Measurements from ENCODE around the gene OBSCN. TPM values are rescaled to one million over a fixed set of nuclear protein-coding genes. Genes with fewer than 3 reads are reported as not detected.

Gene OBSCN
- total RNA-seq, 1 donor: 13.0 TPM

DNA sequence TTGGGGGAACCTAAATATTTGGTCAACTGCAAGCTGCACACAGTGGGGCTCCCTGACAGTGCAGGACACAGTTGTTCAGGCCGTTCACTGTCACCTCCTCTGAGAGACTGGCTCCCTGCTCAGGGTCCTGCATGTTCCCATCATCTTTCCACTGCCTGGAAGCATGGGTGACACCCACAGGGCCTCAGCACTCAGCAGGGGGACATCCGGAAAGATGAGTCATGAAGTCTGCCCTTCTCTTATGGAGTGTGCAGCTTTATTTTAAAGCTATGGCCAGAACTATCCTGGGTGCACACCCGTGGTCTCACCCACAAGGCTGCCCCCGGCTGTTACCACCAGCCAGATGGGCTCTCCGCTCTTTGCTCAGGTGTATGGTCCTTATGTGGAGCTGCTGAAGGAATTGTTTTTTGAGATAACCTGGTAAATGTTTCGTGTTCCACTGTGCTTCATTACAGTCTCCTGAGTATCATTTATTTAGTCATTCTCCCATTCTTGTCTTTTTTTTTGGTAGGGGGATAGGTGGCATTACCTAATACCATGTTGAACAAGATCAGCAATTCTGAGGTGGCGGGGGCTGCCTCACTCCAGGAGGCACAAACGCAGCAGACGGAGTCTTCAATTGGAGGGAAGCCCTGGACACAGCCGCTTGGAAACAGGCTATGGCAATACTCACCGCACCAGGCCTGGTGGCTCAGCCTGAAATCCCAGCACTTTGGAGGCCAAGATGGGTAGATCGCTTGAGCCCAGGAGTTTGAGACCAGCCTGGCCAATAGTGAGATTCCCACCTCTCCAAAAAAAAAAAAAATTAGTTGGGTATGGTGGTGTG, 184.5 kb downstream of the OBSCN start:
- TF ChIP-seq CTCF (IDR thresholded peaks at IDR 0.05; ENCODE audit: insufficient read depth, low read depth, low read length): no peak
- no peak overlapping the region for H3K4me3 ChIP-seq (ENCODE audit: low read depth, low read length)
- DNase-seq (ENCODE audit: low read depth): no peak

GRCh38 chr1:228393268-228393701, 185.4 kb downstream of the OBSCN start:
- H3K4me3 ChIP-seq (ENCODE audit: low read depth, low read length): no peak overlapping the region
- peak; percentile 72 for TF ChIP-seq CTCF (IDR thresholded peaks at IDR 0.05; ENCODE audit: insufficient read depth, low read depth, low read length)
- DNase-seq (ENCODE audit: low read depth): peak; percentile 69

DNA sequence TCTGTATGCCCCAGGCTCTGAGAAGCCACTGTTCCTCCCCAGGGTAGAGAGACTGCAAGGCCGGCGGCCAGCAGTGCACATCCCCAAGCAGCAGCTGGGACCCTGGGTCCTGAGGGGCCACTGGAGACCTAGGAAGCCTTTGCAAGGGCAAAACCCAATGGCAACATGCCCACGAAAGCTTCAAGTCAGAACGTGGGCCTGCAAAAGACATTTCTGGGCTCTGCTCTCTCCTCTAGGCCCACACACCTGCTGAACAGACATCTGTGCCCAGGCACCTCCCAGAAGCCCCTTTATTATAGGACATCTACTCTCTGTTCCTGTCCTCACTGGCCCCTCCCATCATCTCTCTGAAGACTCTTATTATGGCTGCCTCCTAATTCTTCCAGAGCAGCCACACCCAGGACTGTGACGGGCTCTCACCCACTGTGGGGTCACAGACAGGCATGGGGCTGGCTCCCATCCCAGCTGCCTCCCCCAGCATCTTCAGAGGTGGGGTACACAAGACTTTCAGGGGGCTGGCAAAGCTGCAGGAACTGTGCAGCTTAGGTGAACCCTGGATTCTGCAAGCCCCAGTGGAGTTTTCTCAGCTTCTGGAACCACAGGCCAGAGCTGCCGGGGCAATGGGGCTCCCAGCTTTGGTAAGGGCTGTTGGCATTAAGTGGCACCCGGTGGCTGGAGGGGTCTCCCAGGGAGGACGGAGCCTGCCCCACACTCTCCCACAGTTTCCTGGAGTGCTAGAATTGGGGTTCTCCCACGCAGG, 186.1 kb downstream of the OBSCN start:
- TF ChIP-seq CTCF (IDR thresholded peaks at IDR 0.05; ENCODE audit: insufficient read depth, low read depth, low read length): no peak
- no peak overlapping the region for H3K4me3 ChIP-seq (ENCODE audit: low read depth, low read length)
- DNase-seq (ENCODE audit: low read depth): no peak

GRCh38 chr1:228394571-228395394, 186.9 kb downstream of the OBSCN start:
- H3K4me3 ChIP-seq (ENCODE audit: low read depth, low read length): no peak overlapping the region
- DNase-seq (ENCODE audit: low read depth): no peak
- TF ChIP-seq CTCF (IDR thresholded peaks at IDR 0.05; ENCODE audit: insufficient read depth, low read depth, low read length): no peak

DNA sequence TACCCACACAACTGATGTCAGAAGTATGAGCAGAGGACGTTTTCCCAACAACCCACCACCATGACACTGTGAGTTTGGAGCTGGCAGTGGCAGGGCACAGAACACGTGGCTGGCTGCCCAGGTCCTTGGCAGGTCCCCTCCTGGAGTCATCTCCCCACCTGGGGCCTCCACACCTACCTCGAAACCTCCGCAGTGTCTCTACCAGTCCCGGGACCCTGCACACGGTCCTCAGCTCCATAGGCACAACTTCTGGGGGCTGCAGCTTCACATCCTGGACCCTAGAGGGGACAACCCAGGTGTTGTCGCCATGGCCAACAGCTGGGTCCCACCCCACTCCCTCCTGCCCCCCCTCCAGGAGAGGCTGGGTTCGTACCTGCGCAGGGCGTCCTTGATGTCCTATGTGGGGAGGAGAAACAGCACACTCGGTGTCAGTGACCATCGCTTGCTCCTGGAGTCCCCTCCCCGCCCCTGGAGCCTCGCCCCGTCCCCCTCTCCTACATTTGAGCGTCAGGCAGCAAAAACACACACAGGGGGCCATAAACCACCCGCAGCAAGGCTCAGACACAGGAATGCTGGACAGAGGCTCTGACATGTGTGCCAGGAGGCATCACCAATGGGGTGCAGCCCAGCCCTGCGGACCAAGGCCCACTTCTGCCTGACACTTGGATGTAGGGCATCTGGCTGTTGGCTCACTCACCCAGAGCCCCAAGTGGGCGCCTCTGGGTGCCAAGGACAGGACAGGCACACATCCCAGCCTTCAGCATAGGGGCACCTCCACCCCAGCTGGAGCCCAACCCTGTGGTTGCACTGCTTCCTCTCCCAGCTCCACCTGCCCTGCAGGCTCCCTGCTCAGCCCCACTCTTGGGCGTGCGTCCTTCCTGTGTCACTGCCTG, 189.2 kb downstream of the OBSCN start:
- no peak overlapping the region for H3K4me3 ChIP-seq (ENCODE audit: low read depth, low read length)
- no peak for TF ChIP-seq CTCF (IDR thresholded peaks at IDR 0.05; ENCODE audit: insufficient read depth, low read depth, low read length)
- no peak for DNase-seq (ENCODE audit: low read depth)

DNA sequence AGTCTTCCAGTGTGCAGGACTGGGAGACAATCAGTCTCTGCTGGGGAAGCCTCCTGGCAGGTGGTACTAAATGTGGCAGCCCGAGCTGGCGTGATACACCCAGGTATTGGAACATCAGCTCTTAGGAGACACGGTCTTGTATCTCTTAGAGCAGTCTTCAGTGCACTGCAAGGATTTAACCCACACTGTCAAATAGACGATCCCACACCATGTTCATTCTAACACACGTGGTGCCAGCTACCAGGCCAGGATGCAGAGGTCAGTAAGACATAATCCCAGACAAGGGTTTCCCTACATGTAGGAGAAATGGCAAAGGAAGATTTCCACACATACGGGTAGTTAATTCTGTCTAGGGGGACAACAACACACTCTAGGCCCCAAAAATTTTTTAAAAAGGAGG, 190.1 kb downstream of the OBSCN start:
- DNase-seq (ENCODE audit: low read depth): no peak
- no peak for TF ChIP-seq CTCF (IDR thresholded peaks at IDR 0.05; ENCODE audit: insufficient read depth, low read depth, low read length)
- H3K4me3 ChIP-seq (ENCODE audit: low read depth, low read length): no peak overlapping the region
